HepG2 (cell line): ENCODE measurements around the gene MATK. TPM values are rescaled to one million over a fixed set of nuclear protein-coding genes. Genes with fewer than 3 reads are reported as not detected.

Experiments used
- ATAC-seq: fragments of 200-7000 bp; cut with Tn5 transposase; 3 replicates; pipeline ENCODE4 v1.9.1; 2020; ENCODE audit warnings: mild to moderate bottlenecking, moderate library complexity
- BruUV-seq: library from RNA; stranded (reverse); fragments of 400-500 nt; replicated peaks from 2 replicates; lab custom pipeline; 2021; lab: Mats Ljungman, UMichigan
- CTCF ChIA-PET: fragments of 300-600 bp; formaldehyde crosslinking; extraction: SDS; loops from one replicate; lab custom pipeline; 2021; ENCODE audit warnings: low total read pairs, inconsistent platforms, low intra/inter-chr PET ratio; lab: Yijun Ruan, JAX
- POLR2A ChIA-PET: fragments of 350-600 bp; sonication (Branson Sonifier 250); formaldehyde crosslinking; loops from one replicate; lab custom pipeline; 2020; ENCODE audit warnings: antibody characterized with exemption, inconsistent platforms; lab: Yijun Ruan, JAX
- DNase-seq: peaks from one replicate; pipeline ENCODE4 v3.0.0-alpha.2; 2015; ENCODE audit warnings: low spot score
- FAIRE-seq: peaks from 3 replicates; lab custom pipeline; 2011; peaks lifted over from hg19 to GRCh38; lab: Jason Lieb, UNC
- H2AFZ ChIP-seq: one replicate; pipeline ENCODE4 v1.6.1; 2011; ENCODE audit warnings: low read length, inconsistent platforms
- H3K27ac ChIP-seq: fragments of 300-600 bp; 3 replicates; pipeline ENCODE4 v1.8.0; 2011; ENCODE audit warnings: mixed run types, mild to moderate bottlenecking, mixed read lengths, low read length, inconsistent platforms; ENCODE audit not compliant: insufficient read depth; ENCODE audit errors: extremely low read length
- H3K27me3 ChIP-seq, 2 experiments: fragments of 200-600 bp in 1 of 2; 2 replicates in 1 of 2; 3 replicates in 1 of 2; pipeline versions ENCODE4 v1.6.0 to v1.8.0; 2011; ENCODE audit warnings: low read length in 2 of 2, mild to moderate bottlenecking in 2 of 2, moderate library complexity in 2 of 2, inconsistent platforms in 1 of 2; ENCODE audit not compliant: insufficient read depth in 2 of 2, control insufficient read depth in 1 of 2
- H3K36me3 ChIP-seq, 2 experiments: fragments of 200-600 bp in 1 of 2; replicated peaks in 1 of 2; 2 replicates in 1 of 2; 3 replicates in 1 of 2; pipeline versions ENCODE4 v1.5.1 to v1.8.0; 2011; ENCODE audit warnings: low read length in 2 of 2, inconsistent platforms in 1 of 2; ENCODE audit not compliant: insufficient read depth in 2 of 2, control insufficient read depth in 1 of 2
- H3K4me1 ChIP-seq: 2 replicates; pipeline ENCODE4 v1.5.1; 2012; ENCODE audit warnings: low read length, inconsistent platforms; ENCODE audit not compliant: insufficient read depth
- H3K4me2 ChIP-seq: 2 replicates; pipeline ENCODE4 v1.6.0; 2011; ENCODE audit warnings: low read depth, low read length, inconsistent platforms
- H3K4me3 ChIP-seq, 3 experiments: fragments of 200-600 bp in 1 of 3; sonication (generic), shearing (Covaris generic) in 1 of 3; replicated peaks in 1 of 3; 2 replicates each; pipeline ENCODE4 v1.5.1; 2011 to 2016; ENCODE audit warnings: low read length in 3 of 3, inconsistent platforms in 2 of 3, low read depth in 2 of 3, mild to moderate bottlenecking in 2 of 3, control low read depth in 1 of 3, mixed read lengths in 1 of 3; ENCODE audit not compliant: insufficient read depth in 1 of 3
- H3K79me2 ChIP-seq: one replicate; pipeline ENCODE4 v1.6.1; 2011; ENCODE audit warnings: low read length, inconsistent platforms; ENCODE audit not compliant: insufficient read depth
- H3K9ac ChIP-seq: 2 replicates; pipeline ENCODE4 v1.6.0; 2011; ENCODE audit warnings: mild to moderate bottlenecking, low read depth, low read length, inconsistent platforms; ENCODE audit not compliant: insufficient read depth
- H3K9me3 ChIP-seq: 2 replicates; pipeline ENCODE4 v1.5.1; 2012; ENCODE audit warnings: mild to moderate bottlenecking, low read length
- H4K20me1 ChIP-seq: 2 replicates; pipeline ENCODE4 v1.6.0; 2011; ENCODE audit warnings: inconsistent platforms, mild to moderate bottlenecking, low read length, moderate library complexity; ENCODE audit not compliant: insufficient read depth
- CBX1 ChIP-seq: IDR thresholded peaks from one replicate; pipeline ENCODE4 v1.6.1; 2016; ENCODE audit warnings: antibody characterized with exemption, low read depth
- GABPA ChIP-seq, 2 experiments: IDR thresholded peaks; 2 replicates each; pipeline ENCODE4 v1.6.1; 2011 to 2016; ENCODE audit warnings: low read depth in 2 of 2, low read length in 1 of 2, missing biosample characterization in 1 of 2, missing genetic modification characterization in 1 of 2
- SNAI1 ChIP-seq: sonication (generic); formaldehyde crosslinking; IDR thresholded peaks from 2 replicates; pipeline ENCODE4 v1.5.0; 2020; ENCODE audit warnings: mild to moderate bottlenecking, missing genetic modification reagents, borderline replicate concordance
- STAT5B ChIP-seq: sonication (generic); formaldehyde crosslinking; IDR thresholded peaks from 2 replicates; pipeline ENCODE4 v1.4.0; 2020; ENCODE audit warnings: missing genetic modification reagents
- XRCC5 ChIP-seq: fragments of 200-400 bp; formaldehyde crosslinking; optimal IDR thresholded peaks from 2 replicates; pipeline ENCODE3; 2017; ENCODE audit warnings: mild to moderate bottlenecking, low read length
- ZNF432 ChIP-seq: sonication (generic); formaldehyde crosslinking; IDR thresholded peaks from 2 replicates; pipeline ENCODE4 v1.5.0; 2020; ENCODE audit warnings: missing genetic modification reagents, mild to moderate bottlenecking, borderline replicate concordance
- WGBS: methylation state at CpG from one replicate; pipeline ENCODE4 v1.1.6; 2017; ENCODE audit warnings: low lambda C conversion rate; 5-methylcytosine and 5-hydroxymethylcytosine counted together
- in situ Hi-C: cut with HindIII; loops from 2 replicates; pipeline ENCODE4 v1.10.0; 2017; ENCODE audit warnings: low pct_unique_long_range_greater_than_20kb; ENCODE audit not compliant: extremely low pct_ligation_motif_present
- intact Hi-C: fragments of 100-400 bp; cut with micrococcal nuclease; formaldehyde crosslinking; loops from one replicate; pipeline ENCODE4 v1.10.0; 2022; ENCODE audit not compliant: unreplicated experiment
- polyA plus RNA-seq, 8 experiments: library from polyadenylated mRNA; depleted of rRNA in 3 of 8; stranded (reverse) in 7 of 8; unstranded in 1 of 8; fragments of >200 nt; fragmentation: Illumina TruSeq in 4 of 8; extraction: Trizol in 4 of 8; gene quantifications; 2 replicates each; pipeline versions ENCODE4 v1.2.1 to v1.2.3, GENCODE V29; 2011 to 2016; ENCODE audit warnings: low read depth in 4 of 8, missing spikeins in 1 of 8, mixed read lengths in 1 of 8; ENCODE audit not compliant: insufficient read depth in 1 of 8
- total RNA-seq, 5 experiments: library from RNA; depleted of rRNA; stranded (reverse); fragments of >200 nt; fragmentation: Illumina TruSeq; extraction: Trizol; gene quantifications; 2 replicates each; pipeline ENCODE4 v1.2.3, GENCODE V29; 2016; ENCODE audit warnings: low read depth in 1 of 5
- TF ChIP-seq, protein P1 (sequence below): fragments of 450-650 bp; IDR thresholded peaks from 2 replicates; pipeline ENCODE4 v1.6.1; 2016
- TF ChIP-seq, protein P2 (sequence below): sonication (generic); formaldehyde crosslinking; IDR thresholded peaks from 2 replicates; pipeline ENCODE4 v1.4.0; 2020; ENCODE audit warnings: mild to moderate bottlenecking, missing genetic modification reagents
- TF ChIP-seq, protein P3 (sequence below): sonication (generic); formaldehyde crosslinking; IDR thresholded peaks from 2 replicates; pipeline ENCODE4 v1.8.0; 2022; ENCODE audit warnings: mild to moderate bottlenecking, missing genetic modification reagents, moderate library complexity
- TF ChIP-seq, protein P4 (sequence below): sonication (generic); formaldehyde crosslinking; IDR thresholded peaks from 2 replicates; pipeline ENCODE4 v1.4.0; 2020; ENCODE audit warnings: mild to moderate bottlenecking, missing genetic modification reagents, borderline replicate concordance

The MATK gene
- total and polyA plus RNA-seq, 2 of the 13 experiments (the other 11 are each of a cell fraction or from before 2014, with no cell fraction given) = 0.09 TPM; not detected in 1

DNA sequence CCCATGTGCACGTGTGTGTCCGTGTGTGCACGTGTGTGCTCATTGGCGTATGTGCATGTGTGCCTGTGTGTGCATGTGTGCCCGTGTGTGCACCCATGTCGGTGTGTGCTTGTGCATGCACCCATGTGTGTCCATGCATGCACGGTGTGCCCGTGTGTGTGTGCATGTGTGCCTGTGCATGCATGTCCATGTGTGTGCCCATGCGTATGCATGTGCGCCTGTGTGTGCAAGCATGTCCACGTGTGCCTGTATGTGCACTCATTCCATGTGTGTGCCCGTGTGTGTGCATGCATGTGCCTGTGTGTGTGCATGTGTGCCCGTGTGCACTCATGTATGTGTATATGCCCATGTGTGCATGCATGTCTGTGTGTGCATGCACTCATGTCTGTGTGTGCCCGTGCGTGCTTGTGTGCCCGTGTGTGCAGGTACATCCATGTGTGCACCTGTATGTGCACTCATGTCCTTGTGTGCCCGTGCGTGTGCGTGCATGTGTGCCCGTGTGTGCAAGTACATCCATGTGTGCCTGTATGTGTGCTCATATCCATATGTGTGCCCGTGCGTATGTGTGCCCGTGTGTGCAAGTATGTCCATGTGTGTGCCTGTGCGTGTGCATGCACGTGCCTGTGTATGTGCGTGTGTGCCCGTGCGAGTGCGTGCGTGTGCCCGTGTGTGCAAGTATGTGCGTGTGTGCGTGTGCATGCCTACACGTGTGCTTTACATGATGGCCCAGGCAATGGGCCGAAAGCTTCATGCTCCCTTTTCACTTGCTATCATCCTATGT, 21.6 kb upstream of the MATK start:
- Histone ChIP-seq H3K4me1 (no peaks in the 10 kb centered on the region), H4K20me1 (no peaks in the 10 kb centered on the region), H2AFZ (no peak overlapping the region), H3K4me2 (no peak overlapping the region), H3K9ac (no peak overlapping the region), H3K27me3 (peaks cover 5 to 37% of the 10 kb centered on the region in 2 experiments), H3K27ac (no peak overlapping the region), H3K4me3 (no peak overlapping the region), H3K79me2 (no peaks in the 10 kb centered on the region), H3K36me3 (no peaks in the 10 kb centered on the region), H3K9me3 (no peaks in the 10 kb centered on the region)
- 76% methylated on average over 14 of the region's 35 CpGs for WGBS
- ATAC-seq (no peak), FAIRE-seq (no peak), DNase-seq (no peak)
- CTCF ChIA-PET = no interaction called here
- BruUV-seq = no TSS peak
- POLR2A ChIA-PET = no interaction called here
- intact Hi-C loops (no loop called here), in situ Hi-C loops (no loop called here)
- no peak for TF ChIP-seq CBX1
- TF ChIP-seq, protein P1, sequence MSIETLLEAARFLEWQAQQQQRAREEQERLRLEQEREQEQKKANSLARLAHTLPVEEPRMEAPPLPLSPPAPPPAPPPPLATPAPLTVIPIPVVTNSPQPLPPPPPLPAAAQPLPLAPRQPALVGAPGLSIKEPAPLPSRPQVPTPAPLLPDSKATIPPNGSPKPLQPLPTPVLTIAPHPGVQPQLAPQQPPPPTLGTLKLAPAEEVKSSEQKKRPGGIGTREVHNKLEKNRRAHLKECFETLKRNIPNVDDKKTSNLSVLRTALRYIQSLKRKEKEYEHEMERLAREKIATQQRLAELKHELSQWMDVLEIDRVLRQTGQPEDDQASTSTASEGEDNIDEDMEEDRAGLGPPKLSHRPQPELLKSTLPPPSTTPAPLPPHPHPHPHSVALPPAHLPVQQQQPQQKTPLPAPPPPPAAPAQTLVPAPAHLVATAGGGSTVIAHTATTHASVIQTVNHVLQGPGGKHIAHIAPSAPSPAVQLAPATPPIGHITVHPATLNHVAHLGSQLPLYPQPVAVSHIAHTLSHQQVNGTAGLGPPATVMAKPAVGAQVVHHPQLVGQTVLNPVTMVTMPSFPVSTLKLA = peak; percentile 96
- TF ChIP-seq GABPA (IDR thresholded peaks at IDR 0.05; ENCODE audit: low read depth, low read length) = 0 out of 2 replicates have a peak, but pooled peaks have one; percentile 7
- TF ChIP-seq GABPA (CRISPR knock-in tag; IDR thresholded peaks at IDR 0.05; ENCODE audit: low read depth) = no peak
- TF ChIP-seq, protein P2, sequence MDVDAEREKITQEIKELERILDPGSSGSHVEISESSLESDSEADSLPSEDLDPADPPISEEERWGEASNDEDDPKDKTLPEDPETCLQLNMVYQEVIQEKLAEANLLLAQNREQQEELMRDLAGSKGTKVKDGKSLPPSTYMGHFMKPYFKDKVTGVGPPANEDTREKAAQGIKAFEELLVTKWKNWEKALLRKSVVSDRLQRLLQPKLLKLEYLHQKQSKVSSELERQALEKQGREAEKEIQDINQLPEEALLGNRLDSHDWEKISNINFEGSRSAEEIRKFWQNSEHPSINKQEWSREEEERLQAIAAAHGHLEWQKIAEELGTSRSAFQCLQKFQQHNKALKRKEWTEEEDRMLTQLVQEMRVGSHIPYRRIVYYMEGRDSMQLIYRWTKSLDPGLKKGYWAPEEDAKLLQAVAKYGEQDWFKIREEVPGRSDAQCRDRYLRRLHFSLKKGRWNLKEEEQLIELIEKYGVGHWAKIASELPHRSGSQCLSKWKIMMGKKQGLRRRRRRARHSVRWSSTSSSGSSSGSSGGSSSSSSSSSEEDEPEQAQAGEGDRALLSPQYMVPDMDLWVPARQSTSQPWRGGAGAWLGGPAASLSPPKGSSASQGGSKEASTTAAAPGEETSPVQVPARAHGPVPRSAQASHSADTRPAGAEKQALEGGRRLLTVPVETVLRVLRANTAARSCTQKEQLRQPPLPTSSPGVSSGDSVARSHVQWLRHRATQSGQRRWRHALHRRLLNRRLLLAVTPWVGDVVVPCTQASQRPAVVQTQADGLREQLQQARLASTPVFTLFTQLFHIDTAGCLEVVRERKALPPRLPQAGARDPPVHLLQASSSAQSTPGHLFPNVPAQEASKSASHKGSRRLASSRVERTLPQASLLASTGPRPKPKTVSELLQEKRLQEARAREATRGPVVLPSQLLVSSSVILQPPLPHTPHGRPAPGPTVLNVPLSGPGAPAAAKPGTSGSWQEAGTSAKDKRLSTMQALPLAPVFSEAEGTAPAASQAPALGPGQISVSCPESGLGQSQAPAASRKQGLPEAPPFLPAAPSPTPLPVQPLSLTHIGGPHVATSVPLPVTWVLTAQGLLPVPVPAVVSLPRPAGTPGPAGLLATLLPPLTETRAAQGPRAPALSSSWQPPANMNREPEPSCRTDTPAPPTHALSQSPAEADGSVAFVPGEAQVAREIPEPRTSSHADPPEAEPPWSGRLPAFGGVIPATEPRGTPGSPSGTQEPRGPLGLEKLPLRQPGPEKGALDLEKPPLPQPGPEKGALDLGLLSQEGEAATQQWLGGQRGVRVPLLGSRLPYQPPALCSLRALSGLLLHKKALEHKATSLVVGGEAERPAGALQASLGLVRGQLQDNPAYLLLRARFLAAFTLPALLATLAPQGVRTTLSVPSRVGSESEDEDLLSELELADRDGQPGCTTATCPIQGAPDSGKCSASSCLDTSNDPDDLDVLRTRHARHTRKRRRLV (CRISPR knock-in tag) = no peak
- TF ChIP-seq, protein P3, sequence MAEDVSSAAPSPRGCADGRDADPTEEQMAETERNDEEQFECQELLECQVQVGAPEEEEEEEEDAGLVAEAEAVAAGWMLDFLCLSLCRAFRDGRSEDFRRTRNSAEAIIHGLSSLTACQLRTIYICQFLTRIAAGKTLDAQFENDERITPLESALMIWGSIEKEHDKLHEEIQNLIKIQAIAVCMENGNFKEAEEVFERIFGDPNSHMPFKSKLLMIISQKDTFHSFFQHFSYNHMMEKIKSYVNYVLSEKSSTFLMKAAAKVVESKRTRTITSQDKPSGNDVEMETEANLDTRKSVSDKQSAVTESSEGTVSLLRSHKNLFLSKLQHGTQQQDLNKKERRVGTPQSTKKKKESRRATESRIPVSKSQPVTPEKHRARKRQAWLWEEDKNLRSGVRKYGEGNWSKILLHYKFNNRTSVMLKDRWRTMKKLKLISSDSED (CRISPR knock-in tag) = no peak
- no peak for TF ChIP-seq XRCC5
- no peak for TF ChIP-seq ZNF432 (CRISPR knock-in tag)
- TF ChIP-seq, protein P4, sequence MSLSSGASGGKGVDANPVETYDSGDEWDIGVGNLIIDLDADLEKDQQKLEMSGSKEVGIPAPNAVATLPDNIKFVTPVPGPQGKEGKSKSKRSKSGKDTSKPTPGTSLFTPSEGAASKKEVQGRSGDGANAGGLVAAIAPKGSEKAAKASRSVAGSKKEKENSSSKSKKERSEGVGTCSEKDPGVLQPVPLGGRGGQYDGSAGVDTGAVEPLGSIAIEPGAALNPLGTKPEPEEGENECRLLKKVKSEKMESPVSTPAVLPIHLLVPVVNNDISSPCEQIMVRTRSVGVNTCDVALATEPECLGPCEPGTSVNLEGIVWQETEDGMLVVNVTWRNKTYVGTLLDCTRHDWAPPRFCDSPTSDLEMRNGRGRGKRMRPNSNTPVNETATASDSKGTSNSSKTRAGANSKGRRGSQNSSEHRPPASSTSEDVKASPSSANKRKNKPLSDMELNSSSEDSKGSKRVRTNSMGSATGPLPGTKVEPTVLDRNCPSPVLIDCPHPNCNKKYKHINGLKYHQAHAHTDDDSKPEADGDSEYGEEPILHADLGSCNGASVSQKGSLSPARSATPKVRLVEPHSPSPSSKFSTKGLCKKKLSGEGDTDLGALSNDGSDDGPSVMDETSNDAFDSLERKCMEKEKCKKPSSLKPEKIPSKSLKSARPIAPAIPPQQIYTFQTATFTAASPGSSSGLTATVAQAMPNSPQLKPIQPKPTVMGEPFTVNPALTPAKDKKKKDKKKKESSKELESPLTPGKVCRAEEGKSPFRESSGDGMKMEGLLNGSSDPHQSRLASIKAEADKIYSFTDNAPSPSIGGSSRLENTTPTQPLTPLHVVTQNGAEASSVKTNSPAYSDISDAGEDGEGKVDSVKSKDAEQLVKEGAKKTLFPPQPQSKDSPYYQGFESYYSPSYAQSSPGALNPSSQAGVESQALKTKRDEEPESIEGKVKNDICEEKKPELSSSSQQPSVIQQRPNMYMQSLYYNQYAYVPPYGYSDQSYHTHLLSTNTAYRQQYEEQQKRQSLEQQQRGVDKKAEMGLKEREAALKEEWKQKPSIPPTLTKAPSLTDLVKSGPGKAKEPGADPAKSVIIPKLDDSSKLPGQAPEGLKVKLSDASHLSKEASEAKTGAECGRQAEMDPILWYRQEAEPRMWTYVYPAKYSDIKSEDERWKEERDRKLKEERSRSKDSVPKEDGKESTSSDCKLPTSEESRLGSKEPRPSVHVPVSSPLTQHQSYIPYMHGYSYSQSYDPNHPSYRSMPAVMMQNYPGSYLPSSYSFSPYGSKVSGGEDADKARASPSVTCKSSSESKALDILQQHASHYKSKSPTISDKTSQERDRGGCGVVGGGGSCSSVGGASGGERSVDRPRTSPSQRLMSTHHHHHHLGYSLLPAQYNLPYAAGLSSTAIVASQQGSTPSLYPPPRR (CRISPR knock-in tag) = no peak
- TF ChIP-seq SNAI1 (CRISPR knock-in tag) = no peak
- TF ChIP-seq STAT5B (CRISPR knock-in tag) = no peak
